ENCODE measurements around the gene GLI2.

Gene GLI2

DNA sequence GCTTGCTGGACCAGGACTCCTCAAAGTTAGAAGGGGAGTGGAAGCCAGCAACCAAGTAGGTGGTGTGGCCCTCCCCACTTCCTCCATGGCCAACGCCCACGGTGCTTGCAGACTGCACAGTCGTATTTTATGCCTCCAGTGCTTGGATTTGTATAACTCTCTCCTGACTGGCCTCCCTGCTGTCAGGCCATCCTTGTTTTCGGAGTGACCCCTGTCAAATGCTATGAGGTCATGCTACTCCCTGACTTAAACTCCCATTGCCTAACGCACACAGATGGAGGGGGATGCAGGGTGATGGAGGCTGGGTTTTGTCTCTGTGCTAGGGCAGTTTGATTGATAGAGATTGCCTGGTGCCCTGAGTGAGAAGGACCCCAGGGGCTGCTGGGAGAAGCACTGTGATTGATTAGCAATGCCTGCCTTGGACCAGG is 36.1 kb downstream of the GLI2 start:
- no peak for DNase-seq

DNA sequence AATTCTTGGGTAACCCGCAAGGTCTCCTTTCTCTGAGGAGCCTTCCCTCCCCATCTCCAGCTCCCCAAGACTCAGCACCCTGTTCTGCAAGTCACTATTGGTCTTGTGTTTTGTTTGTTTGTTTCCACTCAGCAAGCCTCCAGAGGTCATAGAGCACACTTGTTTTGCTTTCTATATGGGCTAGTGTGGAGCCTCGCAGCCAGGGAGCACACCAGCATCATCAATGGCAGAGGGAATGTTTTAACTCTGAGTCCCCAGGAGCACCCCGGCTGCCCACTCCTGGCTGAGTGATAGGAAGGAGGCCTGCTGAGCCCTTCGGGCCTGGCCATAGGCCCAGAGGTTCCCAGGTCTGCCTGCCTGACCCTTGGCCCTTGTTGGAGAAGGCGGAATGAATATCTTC is 36.6 kb downstream of the GLI2 start:
- DNase-seq = no peak

DNA sequence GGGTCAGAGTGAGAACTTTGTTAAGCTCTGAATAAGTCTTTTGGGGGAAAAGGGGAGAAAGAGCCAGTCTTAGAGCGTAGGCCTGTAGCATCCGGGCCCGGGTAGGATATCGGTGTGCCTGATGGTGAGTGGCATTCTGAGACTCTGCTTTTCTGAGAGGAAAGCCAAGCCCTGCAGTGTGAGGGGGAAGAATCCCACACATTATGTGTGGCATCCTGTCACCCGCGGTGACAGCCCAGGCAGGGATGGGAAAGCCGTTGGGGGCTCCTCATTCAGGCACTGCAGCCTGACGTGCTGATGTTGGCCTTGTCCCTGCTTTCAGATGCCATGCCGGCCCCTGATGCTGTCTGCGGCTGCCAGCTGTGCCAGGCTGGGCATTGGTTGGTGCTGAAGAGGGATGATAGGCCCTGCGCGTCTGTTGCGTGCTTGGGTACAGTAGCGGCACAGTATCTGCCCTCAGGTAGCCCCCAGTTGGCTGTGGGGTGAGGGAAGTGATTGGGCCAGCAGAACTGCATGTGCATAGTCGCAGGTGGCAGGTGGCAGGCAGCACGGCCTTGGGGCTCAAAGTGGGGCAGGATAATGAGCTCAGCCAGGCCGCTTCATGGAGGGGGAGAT is 37.6 kb downstream of the GLI2 start:
- DNase-seq = no peak

DNA sequence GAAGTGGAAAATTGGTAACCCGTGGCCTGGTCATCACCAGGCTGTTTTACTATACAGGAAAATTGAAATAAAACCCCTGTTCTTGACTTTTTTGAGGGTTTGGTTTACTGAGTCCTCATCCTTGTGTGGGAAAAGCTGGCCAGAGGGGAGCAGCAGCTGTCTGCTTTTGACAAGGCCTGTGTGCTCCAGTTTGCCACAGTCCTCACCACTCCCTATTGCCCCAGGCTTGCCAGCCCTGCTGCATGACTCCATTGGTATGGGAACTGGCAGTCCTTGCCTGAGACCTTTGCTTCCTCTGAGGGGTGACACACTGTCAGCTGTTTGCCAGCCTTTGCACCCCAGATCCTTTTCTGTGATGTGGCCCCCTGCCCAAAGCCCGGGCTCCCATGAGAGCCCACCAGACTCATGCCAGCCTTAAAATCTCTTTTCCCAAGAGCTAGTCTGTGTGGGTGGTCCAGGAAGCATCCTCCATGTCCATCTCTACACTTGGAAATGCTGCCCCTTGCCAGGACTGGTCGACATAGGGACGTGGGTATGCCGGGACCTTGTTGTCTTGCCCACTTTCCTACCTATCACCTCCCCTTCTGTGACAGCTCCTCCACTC is 39.0 kb downstream of the GLI2 start:
- DNase-seq = no peak

DNA sequence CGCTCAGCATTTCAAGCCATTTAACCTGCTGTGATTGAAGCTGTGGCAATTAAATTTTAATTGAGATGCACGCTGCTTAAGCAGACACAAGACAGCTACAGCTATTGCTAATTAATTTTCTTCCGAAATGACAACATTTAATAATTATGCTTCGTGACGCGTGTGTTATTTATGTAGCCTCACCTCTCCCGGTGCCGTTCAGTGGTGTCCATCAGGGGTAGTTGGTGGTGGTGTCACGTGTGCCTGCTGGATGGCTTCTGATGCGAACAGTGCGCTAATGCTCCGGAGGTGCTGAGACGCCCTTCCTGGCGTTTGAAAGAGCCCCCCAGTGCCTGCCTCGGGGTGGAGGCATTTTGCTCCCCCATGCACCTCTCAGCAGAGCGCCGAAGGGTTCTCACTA is 39.5 kb downstream of the GLI2 start:
- no peak for DNase-seq

DNA sequence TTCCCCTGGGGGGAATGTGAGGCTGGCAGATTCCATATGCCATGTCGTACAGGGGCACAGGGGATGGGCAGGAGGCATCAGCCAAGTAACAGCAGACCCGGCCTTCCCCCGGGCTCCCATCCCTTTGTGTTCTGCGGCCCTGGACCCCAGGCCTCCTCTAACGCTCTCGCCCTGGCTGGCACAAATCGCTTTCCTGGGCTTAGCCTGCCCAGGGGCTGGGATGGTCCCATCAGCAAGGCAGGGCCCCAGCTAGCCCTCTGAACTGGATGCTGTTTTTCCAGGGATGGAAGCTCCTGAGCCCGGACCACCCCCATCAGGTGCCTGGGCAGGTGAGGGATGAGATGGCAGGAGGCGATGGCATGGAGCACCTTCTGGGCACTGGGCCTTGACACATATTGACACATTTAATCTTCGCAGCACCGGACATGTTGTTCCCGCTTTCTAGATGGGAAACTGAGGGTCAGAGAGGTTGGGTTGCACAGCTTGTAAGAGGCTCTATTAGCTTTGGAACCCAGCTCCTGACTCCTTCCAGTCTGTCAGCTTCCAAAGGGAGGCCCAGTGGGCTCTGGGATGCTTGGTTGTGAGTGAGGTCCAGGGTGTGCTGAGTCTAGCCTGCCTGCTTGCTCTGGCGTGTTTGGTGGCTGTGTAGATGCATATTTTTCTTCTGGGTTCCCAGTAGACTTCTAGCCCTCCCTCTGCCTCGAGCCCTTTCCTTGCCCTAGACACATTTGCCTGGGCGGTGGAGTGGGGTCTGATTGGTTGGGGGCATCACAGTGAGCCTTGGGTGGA is 40.3 kb downstream of the GLI2 start:
- no peak for DNase-seq

DNA sequence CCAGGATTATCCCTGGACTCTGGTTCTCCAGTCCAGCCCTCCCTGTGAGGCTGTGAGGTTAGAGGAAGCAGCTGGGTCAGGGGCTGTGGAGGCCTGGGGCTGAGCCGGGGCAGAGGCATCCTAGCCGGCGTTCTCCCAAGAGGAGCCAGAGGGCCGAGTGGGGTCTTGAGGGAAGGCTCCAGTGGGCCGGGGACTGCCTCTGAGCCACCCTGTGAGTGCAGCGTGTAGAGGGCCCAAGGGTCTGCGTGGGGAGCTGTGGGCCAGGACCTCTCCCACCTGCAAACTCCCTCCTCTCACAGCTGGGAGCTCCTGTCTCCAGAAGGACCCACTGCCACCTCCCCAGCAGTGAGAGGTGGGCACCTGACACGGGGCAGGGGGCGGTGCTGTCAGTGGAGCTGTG is 41.0 kb downstream of the GLI2 start:
- DNase-seq = no peak

DNA sequence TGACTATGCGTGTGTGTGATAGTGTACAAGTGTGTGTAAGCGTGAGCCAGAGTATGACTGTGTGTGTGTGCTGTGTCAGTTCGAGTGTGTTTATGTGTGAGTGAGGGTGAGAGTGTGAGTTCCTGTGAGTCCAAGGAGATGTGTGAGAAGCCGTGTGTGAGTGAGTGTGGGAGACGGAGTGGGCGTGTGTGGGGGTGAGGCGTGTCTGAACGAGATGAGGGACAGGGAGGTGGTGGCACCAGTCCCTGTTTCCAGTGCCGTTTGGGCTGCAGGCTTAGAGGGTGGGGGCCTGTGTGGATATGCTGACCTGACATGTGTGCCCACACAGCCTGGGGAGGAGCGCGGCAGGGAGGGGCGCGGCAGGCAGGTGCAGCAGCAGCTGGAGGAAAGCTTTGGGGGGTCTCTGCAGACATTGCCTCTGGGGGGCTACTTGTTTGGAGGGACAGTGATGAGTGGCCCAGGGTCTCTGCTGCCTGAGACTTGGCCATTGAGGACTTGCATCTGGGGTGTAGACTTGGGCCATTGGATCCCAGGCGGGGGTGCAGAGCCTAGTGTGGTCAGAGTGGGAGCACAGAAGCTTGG is 41.6 kb downstream of the GLI2 start:
- no peak for DNase-seq

DNA sequence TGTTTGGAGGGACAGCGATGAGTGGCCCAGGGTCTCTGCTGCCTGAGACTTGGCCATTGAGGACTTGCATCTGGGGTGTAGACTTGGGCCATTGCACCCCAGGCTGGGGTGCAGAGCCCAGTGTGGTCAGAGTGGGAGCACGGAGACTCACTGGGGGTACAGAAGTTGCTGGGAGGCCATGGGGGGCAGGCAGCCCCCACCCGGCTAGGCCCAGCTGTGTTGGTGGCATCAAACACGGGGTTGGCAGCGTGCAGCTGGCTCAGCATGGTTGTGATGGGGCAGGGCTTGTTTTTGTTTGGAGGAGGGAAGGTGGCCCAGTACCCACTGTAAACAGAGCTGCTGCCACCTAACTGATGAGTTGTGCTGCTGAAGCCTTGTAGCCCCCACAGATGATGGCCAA is 42.1 kb downstream of the GLI2 start:
- no peak for DNase-seq

DNA sequence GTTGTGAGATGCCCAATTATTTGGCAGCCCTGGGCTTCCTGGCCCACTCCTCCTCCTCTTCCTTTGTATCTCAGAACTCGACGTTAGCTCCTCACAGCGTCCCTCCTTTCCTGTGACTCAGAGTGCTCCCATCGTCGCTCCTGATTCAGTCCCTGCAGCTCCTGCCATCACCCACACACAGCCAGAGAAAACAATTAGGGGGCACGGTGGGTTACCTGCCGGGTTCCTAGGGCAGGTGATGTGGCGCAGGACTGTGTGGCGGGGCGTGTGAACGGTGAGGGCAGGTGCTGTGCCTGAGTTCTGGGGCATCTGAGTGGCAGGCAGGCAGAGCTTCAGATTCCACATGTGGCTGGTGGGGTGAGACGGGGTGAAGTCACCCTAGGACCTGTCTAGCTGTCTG is 42.6 kb downstream of the GLI2 start:
- no peak for DNase-seq

DNA sequence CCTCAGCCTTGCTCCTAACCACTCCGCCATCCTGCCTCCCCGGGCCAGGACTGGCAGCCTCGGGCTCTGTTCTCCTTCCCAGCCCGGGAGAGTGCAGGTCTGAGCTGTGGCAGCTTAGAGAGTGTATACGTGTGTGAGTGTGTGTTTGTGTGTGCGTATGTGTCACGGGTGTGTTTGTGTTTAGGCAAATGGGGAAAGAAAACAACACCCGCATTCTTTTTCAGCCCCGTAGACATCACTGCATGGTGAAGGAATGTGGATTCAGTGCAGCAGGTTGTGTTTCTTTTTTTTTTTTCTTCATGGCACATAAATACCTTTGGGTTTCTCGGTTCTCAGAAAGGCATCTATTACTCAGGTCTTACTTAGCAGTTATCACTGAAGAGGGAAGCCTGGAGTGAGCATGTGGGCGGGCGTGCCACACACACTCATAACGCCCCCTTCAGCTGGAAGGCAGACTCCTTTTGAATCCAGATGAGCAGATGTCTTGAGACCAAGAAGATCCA is 44.2 kb downstream of the GLI2 start:
- no peak for DNase-seq

DNA sequence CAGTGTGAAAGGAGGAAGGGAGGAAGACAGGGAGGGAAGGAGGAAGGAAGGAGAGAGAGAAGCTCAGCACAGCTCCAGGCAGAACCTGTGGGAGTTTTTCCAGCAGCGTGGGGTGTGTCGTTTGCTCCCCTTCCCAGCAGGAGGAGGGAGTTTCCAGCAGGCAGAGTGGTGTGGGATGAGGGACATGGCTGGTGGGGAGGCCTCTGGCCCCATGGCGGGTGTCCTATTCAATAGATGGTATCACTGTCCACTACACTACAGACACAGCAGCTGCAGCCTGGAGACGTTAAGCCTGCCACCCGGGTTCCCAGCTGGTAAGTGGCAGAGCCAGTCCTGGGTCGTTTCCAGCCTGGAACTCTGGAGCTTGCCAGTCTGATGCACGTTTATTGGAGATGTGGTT is 44.7 kb downstream of the GLI2 start:
- no peak for DNase-seq

DNA sequence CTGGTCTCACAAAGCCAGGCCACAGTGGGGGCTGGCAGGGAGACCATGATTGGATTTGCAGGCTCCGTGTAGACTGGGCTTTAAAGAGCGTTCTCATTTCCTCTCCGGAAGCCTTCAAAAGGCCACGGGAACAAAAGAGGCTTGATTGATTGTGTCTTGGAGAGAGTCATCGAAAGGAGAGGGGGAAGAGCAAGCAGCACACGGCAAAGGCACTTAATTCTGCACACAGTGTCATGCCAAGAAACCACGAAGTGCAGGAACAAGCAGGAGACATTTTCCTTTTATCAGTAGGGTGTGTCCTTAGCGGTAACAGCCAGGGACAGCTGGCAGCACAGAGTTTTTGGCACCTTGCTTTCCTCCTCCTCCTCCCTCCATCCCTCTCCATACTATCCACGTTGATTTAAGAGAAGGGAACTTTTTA is 47.7 kb downstream of the GLI2 start:
- DNase-seq = no peak

DNA sequence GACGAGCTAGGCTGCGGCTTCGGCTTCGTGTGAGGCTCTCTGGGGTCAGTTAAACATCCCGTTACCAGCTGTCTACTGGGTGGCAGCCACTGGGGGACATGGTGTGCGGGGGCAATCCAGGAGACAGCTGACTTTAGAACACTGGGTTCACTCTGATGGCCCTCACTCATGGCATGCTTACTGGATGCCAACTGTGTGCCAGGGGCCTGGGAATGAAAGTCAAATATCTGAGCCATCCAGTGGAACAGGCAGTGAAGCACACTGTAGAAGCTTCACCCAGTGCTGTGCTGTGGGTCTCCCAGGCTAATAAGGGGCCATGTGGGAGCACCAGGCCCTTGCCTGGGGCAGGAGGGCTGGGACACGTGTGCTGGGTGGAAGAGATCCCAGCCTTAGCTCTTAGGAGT is 48.3 kb downstream of the GLI2 start:
- no peak for DNase-seq

Measured in 8988T (cell line).